GM18858 (cell line): Measurements from ENCODE around the gene ADGRL1.
"Not testable (repeated sequence)": the region's sequence is repeated elsewhere in the genome, so short reads cannot be mapped to it uniquely, and the experiment has no call there.

Source experiments
- ATAC-seq: cut with Tn5 transposase; IDR thresholded peaks from one replicate; pipeline ENCODE4 v1.9.1; 2021; ENCODE audit not compliant: unreplicated experiment

The ADGRL1 gene

GRCh38 chr19:14218620-14219330 is 12.8 kb upstream of the ADGRL1 start:
- ATAC-seq: no peak

- ATAC-seq: not testable (repeated sequence)
Observed at GRCh38 chr19:14217886-14218285, 11.9 kb upstream of the ADGRL1 start.

GRCh38 chr19:14214580-14214979 is 8.6 kb upstream of the ADGRL1 start:
- no peak for ATAC-seq

GRCh38 chr19:14210182-14210581 is 4.2 kb upstream of the ADGRL1 start:
- ATAC-seq: not testable (repeated sequence)

- ATAC-seq: not testable (repeated sequence)
Observed at GRCh38 chr19:14209401-14209800, 3.4 kb upstream of the ADGRL1 start.

- not testable (repeated sequence) for ATAC-seq
Observed at GRCh38 chr19:14208496-14208895, 2.5 kb upstream of the ADGRL1 start.

- not testable (repeated sequence) for ATAC-seq
Observed at GRCh38 chr19:14207796-14208195, 1.8 kb upstream of the ADGRL1 start.

GRCh38 chr19:14206737-14207726 is 1.1 kb upstream of the ADGRL1 start:
- not testable (repeated sequence) for ATAC-seq

GRCh38 chr19:14206308-14206707 is 339 bp upstream of the ADGRL1 start:
- not testable (repeated sequence) for ATAC-seq

- not testable (repeated sequence) for ATAC-seq
Observed at GRCh38 chr19:14204676-14205451, 1.1 kb downstream of the ADGRL1 start.

- not testable (repeated sequence) for ATAC-seq
Observed at GRCh38 chr19:14204219-14204618, 1.8 kb downstream of the ADGRL1 start.

GRCh38 chr19:14203788-14204187 is 2.2 kb downstream of the ADGRL1 start:
- not testable (repeated sequence) for ATAC-seq

- ATAC-seq: no peak
Observed at GRCh38 chr19:14203177-14203576, 2.8 kb downstream of the ADGRL1 start.

- ATAC-seq: not testable (repeated sequence)
Observed at GRCh38 chr19:14201481-14201880, 4.5 kb downstream of the ADGRL1 start.

- ATAC-seq: not testable (repeated sequence)
Observed at GRCh38 chr19:14200147-14200841, 5.7 kb downstream of the ADGRL1 start.

- no peak for ATAC-seq
Observed at GRCh38 chr19:14198384-14199376, 7.3 kb downstream of the ADGRL1 start.

GRCh38 chr19:14197882-14198281 is 8.1 kb downstream of the ADGRL1 start:
- ATAC-seq: no peak

GRCh38 chr19:14197288-14197687 is 8.7 kb downstream of the ADGRL1 start:
- not testable (repeated sequence) for ATAC-seq

GRCh38 chr19:14196105-14196504 is 9.9 kb downstream of the ADGRL1 start:
- ATAC-seq: not testable (repeated sequence)
